ENCODE measurements around the gene CAMSAP2.

GRCh38 chr1:200737647-200738291 is 924 bp upstream of the CAMSAP2 start:
- TF ChIP-seq CTCF (IDR thresholded peaks at IDR 0.05; ENCODE audit: extremely low read depth in 1 of 2, insufficient read depth in 1 of 2, low read depth in 1 of 2, low read length in 2 of 2) (no peak), POLR2AphosphoS5 (IDR thresholded peaks at IDR 0.05; ENCODE audit: insufficient read depth, low read depth, low read length) (no peak), POLR2A (IDR thresholded peaks at IDR 0.05; ENCODE audit: low read depth, low read length) (no peak), MAX (IDR thresholded peaks at IDR 0.05; ENCODE audit: insufficient read depth, insufficient read length) (no peak), MYC (IDR thresholded peaks at IDR 0.05; ENCODE audit: low read depth, low read length) (no peak), FOS (IDR thresholded peaks at IDR 0.05; ENCODE audit: borderline replicate concordance, insufficient read depth, low read length) (no peak), EZH2 (IDR thresholded peaks at IDR 0.05; ENCODE audit: borderline replicate concordance, low read depth, low read length, severe bottlenecking) (no peak), JUN (IDR thresholded peaks at IDR 0.05; ENCODE audit: borderline replicate concordance, insufficient read depth, insufficient read length, low read depth) (no peak), GATA2 (IDR thresholded peaks at IDR 0.05; ENCODE audit: insufficient read depth, insufficient read length, low read depth, low read length) (no peak)

All from endothelial cell of umbilical vein (primary cell).